DLD1 (cell line): Measurements from ENCODE around the gene TES.
"Not testable (repeated sequence)": the region's sequence is repeated elsewhere in the genome, so short reads cannot be mapped to it uniquely, and the experiment has no call there.

ENCODE experiments used
- in situ Hi-C: cut with HindIII; loops from 2 replicates; pipeline ENCODE4 v1.10.0; 2017; ENCODE audit warnings: low sequenced_read_pairs

The TES gene

GRCh38 chr7:116273283-116273917 is 63.1 kb downstream of the TES start:
- in situ Hi-C loops: loop anchor here (25.0 kb wide), 2 partner anchors 239 to 314 kb away; no protein-coding TSS in a partner anchor

DNA sequence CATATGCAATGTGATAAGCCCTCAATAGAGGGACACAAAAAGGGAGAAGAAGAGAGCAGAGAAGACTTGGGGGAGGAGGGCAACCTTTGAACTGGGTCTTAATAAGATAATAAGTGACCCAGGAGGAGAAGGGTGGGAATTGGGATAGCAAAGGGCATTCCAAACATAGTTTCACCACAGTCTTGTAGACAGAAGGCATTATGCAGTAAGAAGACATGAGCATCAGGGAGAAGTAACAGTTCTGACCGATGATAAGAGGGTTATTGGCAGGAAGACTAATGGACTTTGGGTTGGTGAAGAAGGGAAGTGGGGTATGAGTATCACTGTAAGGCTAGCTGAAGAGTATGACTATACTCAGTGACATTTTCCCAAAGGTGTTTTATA is 63.6 kb downstream of the TES start:
- in situ Hi-C loops: loop anchor here (25.0 kb wide), 2 partner anchors 238 to 313 kb away; no protein-coding TSS in a partner anchor

- in situ Hi-C loops: no loop called here
These were observed 66.7 kb downstream of the TES start for GRCh38 chr7:116277070-116277469.

DNA sequence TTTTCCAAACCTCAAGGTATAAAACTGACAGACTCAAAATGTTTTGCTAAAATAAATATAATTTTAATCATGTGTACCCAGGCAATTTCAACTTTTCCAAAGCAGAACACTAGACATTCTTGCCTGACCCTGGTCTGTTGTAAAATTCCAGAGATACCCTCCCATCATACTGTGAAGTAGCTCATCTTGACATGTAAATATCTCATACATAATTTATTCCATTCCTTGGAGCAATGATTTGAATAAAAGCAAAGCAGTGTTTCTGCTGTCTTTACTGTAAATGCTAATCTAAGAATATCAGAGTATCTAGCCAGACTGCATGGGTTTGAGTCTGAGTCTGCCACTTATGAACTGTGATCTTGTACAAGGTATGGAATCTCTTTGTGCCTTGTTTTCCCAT is 68.9 kb downstream of the TES start:
- in situ Hi-C loops: no loop called here

- in situ Hi-C loops: no loop called here
These were observed 70.5 kb downstream of the TES start for GRCh38 chr7:116280803-116281202.

- in situ Hi-C loops: no loop called here
These were observed 73.4 kb downstream of the TES start for GRCh38 chr7:116283595-116284204.

- in situ Hi-C loops: no loop called here
These were observed 74.1 kb downstream of the TES start for GRCh38 chr7:116284390-116284789.

DNA sequence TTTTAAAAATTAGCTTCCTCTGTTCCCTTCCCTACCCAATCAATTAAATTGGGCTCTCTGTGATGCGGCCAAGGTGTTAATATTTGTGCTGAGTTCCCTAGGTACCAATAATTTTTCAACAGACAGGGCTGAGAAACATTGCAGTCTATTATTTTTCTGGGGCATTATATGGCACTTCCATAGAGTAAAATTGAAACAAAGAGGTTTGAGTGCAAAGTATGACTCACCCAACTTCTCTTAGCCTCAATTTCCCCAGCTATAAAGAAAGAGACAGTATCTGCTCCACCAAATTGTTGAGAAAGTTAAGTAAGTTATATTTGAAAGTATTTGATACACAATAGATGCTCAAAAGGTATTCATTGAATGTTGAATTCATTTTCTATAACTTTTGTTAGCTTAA is 74.9 kb downstream of the TES start:
- in situ Hi-C loops: no loop called here

- in situ Hi-C loops: no loop called here
These were observed 80.4 kb downstream of the TES start for GRCh38 chr7:116290740-116291139.

DNA sequence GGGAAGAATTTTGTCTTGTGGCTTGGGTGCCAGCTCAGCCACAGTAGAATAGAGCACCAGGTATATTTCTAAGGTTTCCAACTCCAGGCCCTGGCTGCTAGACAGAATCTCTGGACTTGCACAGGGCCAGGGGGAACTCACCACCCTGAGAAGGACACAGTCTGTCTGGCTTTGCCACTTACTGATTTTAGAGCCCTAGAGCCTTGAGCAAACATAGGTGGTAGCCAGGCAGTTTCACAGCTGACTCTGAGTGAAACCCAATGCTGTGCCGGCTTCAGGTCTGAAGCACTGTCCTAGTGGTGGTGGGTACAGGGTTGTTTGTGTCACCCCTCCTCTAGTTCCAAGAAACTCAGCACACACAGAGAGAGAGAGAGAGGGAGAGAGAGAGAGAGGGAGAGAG is 81.6 kb downstream of the TES start:
- in situ Hi-C loops: no loop called here

DNA sequence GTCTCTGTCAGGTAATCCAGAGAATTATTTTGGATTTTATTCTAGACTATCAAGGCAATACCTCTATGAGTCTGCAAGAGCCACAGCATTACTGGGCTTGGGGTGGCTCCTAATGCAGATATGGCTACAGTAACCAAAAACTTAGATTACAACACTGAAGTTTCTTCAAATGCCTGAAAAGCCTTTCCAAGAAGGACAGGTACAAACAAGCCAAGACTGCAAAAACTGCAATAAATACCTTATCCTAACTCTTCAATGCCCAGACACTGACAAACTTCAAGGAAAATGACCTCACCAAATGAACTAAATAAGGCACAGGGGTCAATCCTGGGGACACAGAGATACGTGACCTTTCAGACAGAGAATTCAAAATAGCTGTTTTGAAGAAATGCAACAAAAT is 82.0 kb downstream of the TES start:
- in situ Hi-C loops: no loop called here

- in situ Hi-C loops: no loop called here
These were observed 82.8 kb downstream of the TES start for GRCh38 chr7:116293139-116293538.

GRCh38 chr7:116293633-116294032 is 83.3 kb downstream of the TES start:
- in situ Hi-C loops: no loop called here

DNA sequence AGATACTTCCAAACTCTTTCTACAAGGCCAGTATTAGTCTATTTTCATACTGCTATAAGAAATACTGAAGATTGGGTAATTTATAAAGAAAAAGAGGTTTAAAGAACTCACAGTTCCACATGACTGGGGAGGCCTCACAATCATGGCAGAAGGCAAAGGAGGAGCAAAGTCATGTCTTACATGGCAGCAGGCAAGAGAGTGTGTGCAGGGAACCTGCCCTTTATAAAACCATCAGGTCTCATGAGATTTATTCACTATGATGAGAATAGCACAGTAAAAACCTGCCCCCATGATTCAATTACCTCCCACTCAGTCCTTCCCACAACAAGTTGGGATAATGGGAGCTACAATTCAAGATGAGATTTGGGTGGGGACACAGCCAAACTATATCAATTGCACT is 85.6 kb downstream of the TES start:
- in situ Hi-C loops: not testable (repeated sequence)

DNA sequence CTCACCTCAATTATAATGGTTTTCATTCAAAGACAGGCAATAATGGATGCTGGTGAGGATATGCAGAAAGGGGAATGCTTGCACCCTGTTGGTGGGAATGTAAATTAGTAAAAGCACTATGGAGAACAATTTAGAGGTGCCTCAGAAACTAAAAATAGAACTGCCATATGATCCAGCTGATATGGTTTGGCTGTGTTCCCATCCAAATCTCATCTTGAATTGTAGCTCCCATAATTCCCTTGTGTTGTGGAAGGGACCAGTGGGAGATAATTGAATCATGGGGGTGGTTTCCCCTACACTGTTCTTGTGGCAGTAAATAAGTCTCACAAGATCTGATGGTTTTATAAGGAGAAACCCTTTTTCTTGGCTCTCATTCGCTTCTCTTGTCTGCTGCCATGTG is 87.7 kb downstream of the TES start:
- in situ Hi-C loops: no loop called here

DNA sequence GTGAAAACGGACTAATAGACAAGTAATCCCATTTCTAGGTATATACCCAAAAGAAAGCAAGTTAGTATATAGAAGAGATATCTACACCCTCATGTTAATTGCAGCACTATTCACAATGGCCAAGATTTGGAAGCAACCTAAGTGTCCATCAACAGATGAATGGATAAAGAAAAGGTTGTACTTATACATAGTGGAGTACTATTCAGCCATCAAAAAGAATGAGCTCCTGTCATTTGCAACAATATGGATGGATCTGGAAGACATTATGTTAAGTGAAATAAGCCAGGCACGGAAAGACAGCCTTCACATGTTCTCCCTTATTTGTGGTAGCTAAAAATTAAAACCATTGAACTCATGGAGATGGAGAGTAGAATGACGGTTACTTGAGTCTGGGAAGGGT is 88.2 kb downstream of the TES start:
- in situ Hi-C loops: no loop called here

GRCh38 chr7:116305485-116306408 is 95.4 kb downstream of the TES start:
- in situ Hi-C loops: no loop called here

- in situ Hi-C loops: no loop called here
These were observed 96.2 kb downstream of the TES start for GRCh38 chr7:116306409-116307048.

GRCh38 chr7:116307253-116307652 is 96.9 kb downstream of the TES start:
- in situ Hi-C loops: no loop called here
